NB4 (cell line): Measurements from ENCODE around the gene MIEN1.

Experiments
- MYC ChIP-seq: IDR thresholded peaks from 2 replicates; pipeline ENCODE4 v1.6.1; 2011; ENCODE audit warnings: low read depth, low read length
- POLR2A ChIP-seq: IDR thresholded peaks from 2 replicates; pipeline ENCODE4 v1.6.1; 2011; ENCODE audit warnings: mild to moderate bottlenecking; ENCODE audit not compliant: insufficient read length; ENCODE audit errors: extremely low read depth
- TF ChIP-seq, protein P1 (sequence below): IDR thresholded peaks from one replicate; pipeline ENCODE4 v1.5.1; 2012; ENCODE audit warnings: low read depth, low read length

DNA sequence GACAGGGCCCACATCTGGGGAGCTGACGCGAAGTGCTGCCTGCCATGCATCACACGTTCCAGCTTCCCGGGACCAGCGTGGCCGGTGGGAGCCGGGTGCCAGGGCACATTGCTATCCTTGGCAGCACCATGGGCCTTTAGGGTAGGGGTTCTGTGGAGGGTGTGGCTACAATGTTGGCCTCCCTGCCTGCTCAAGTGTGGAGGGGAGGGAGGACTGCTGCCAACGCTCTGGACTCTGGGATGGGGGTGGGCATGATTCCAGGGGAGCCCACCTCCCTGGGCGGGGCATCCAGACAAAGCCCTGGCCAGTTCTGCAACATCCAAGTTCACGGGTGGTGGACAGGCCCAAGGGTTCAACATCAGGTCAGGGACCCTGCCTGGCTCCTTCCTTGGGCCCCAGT is 21.3 kb upstream of the MIEN1 start:
- no peak for TF ChIP-seq MYC
- no peak for TF ChIP-seq POLR2A
- TF ChIP-seq, protein P1, sequence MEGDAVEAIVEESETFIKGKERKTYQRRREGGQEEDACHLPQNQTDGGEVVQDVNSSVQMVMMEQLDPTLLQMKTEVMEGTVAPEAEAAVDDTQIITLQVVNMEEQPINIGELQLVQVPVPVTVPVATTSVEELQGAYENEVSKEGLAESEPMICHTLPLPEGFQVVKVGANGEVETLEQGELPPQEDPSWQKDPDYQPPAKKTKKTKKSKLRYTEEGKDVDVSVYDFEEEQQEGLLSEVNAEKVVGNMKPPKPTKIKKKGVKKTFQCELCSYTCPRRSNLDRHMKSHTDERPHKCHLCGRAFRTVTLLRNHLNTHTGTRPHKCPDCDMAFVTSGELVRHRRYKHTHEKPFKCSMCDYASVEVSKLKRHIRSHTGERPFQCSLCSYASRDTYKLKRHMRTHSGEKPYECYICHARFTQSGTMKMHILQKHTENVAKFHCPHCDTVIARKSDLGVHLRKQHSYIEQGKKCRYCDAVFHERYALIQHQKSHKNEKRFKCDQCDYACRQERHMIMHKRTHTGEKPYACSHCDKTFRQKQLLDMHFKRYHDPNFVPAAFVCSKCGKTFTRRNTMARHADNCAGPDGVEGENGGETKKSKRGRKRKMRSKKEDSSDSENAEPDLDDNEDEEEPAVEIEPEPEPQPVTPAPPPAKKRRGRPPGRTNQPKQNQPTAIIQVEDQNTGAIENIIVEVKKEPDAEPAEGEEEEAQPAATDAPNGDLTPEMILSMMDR: no peak
